HepG2 (cell line): Measurements from ENCODE around the gene SCGB3A2. TPM values are rescaled to one million over a fixed set of nuclear protein-coding genes. Genes with fewer than 3 reads are reported as not detected.

Experiments used
- ATAC-seq: fragments of 200-7000 bp; cut with Tn5 transposase; 3 replicates; pipeline ENCODE4 v1.9.1; 2020; ENCODE audit warnings: mild to moderate bottlenecking, moderate library complexity
- BruUV-seq: library from RNA; stranded (reverse); fragments of 400-500 nt; replicated peaks from 2 replicates; lab custom pipeline; 2021; lab: Mats Ljungman, UMichigan
- CTCF ChIA-PET: fragments of 300-600 bp; formaldehyde crosslinking; extraction: SDS; loops from one replicate; lab custom pipeline; 2021; ENCODE audit warnings: low total read pairs, inconsistent platforms, low intra/inter-chr PET ratio; lab: Yijun Ruan, JAX
- POLR2A ChIA-PET: fragments of 350-600 bp; sonication (Branson Sonifier 250); formaldehyde crosslinking; loops from one replicate; lab custom pipeline; 2020; ENCODE audit warnings: antibody characterized with exemption, inconsistent platforms; lab: Yijun Ruan, JAX
- DNase-seq: peaks from one replicate; pipeline ENCODE4 v3.0.0-alpha.2; 2015; ENCODE audit warnings: low spot score
- FAIRE-seq: peaks from 3 replicates; lab custom pipeline; 2011; peaks lifted over from hg19 to GRCh38; lab: Jason Lieb, UNC
- H2AFZ ChIP-seq: one replicate; pipeline ENCODE4 v1.6.1; 2011; ENCODE audit warnings: low read length, inconsistent platforms
- H3K27ac ChIP-seq: fragments of 300-600 bp; 3 replicates; pipeline ENCODE4 v1.8.0; 2011; ENCODE audit warnings: mixed run types, mild to moderate bottlenecking, mixed read lengths, low read length, inconsistent platforms; ENCODE audit not compliant: insufficient read depth; ENCODE audit errors: extremely low read length
- H3K27me3 ChIP-seq, 2 experiments: fragments of 200-600 bp in 1 of 2; 2 replicates in 1 of 2; 3 replicates in 1 of 2; pipeline versions ENCODE4 v1.6.0 to v1.8.0; 2011; ENCODE audit warnings: low read length in 2 of 2, mild to moderate bottlenecking in 2 of 2, moderate library complexity in 2 of 2, inconsistent platforms in 1 of 2; ENCODE audit not compliant: insufficient read depth in 2 of 2, control insufficient read depth in 1 of 2
- H3K36me3 ChIP-seq, 2 experiments: fragments of 200-600 bp in 1 of 2; replicated peaks in 1 of 2; 2 replicates in 1 of 2; 3 replicates in 1 of 2; pipeline versions ENCODE4 v1.5.1 to v1.8.0; 2011; ENCODE audit warnings: low read length in 2 of 2, inconsistent platforms in 1 of 2; ENCODE audit not compliant: insufficient read depth in 2 of 2, control insufficient read depth in 1 of 2
- H3K4me1 ChIP-seq: 2 replicates; pipeline ENCODE4 v1.5.1; 2012; ENCODE audit warnings: low read length, inconsistent platforms; ENCODE audit not compliant: insufficient read depth
- H3K4me2 ChIP-seq: 2 replicates; pipeline ENCODE4 v1.6.0; 2011; ENCODE audit warnings: low read depth, low read length, inconsistent platforms
- H3K4me3 ChIP-seq, 3 experiments: fragments of 200-600 bp in 1 of 3; sonication (generic), shearing (Covaris generic) in 1 of 3; replicated peaks in 1 of 3; 2 replicates each; pipeline ENCODE4 v1.5.1; 2011 to 2016; ENCODE audit warnings: low read length in 3 of 3, inconsistent platforms in 2 of 3, low read depth in 2 of 3, mild to moderate bottlenecking in 2 of 3, control low read depth in 1 of 3, mixed read lengths in 1 of 3; ENCODE audit not compliant: insufficient read depth in 1 of 3
- H3K79me2 ChIP-seq: one replicate; pipeline ENCODE4 v1.6.1; 2011; ENCODE audit warnings: low read length, inconsistent platforms; ENCODE audit not compliant: insufficient read depth
- H3K9ac ChIP-seq: 2 replicates; pipeline ENCODE4 v1.6.0; 2011; ENCODE audit warnings: mild to moderate bottlenecking, low read depth, low read length, inconsistent platforms; ENCODE audit not compliant: insufficient read depth
- H3K9me3 ChIP-seq: 2 replicates; pipeline ENCODE4 v1.5.1; 2012; ENCODE audit warnings: mild to moderate bottlenecking, low read length
- H4K20me1 ChIP-seq: 2 replicates; pipeline ENCODE4 v1.6.0; 2011; ENCODE audit warnings: inconsistent platforms, mild to moderate bottlenecking, low read length, moderate library complexity; ENCODE audit not compliant: insufficient read depth
- E2F1 ChIP-seq: sonication (generic); formaldehyde crosslinking; IDR thresholded peaks from 2 replicates; pipeline ENCODE4 v1.5.0; 2020; ENCODE audit warnings: missing genetic modification reagents
- HOXA3 ChIP-seq: sonication (generic); formaldehyde crosslinking; IDR thresholded peaks from 2 replicates; pipeline ENCODE4 v1.5.0; 2020; ENCODE audit warnings: missing genetic modification reagents
- HOXA7 ChIP-seq: sonication (generic); formaldehyde crosslinking; IDR thresholded peaks from 2 replicates; pipeline ENCODE4 v1.8.1; 2022; ENCODE audit warnings: mild to moderate bottlenecking, missing genetic modification reagents, moderate library complexity
- NFKB2 ChIP-seq: sonication (generic); formaldehyde crosslinking; IDR thresholded peaks from 2 replicates; pipeline ENCODE4 v1.4.0; 2020; ENCODE audit warnings: missing genetic modification reagents, borderline replicate concordance
- THAP7 ChIP-seq: sonication (generic); formaldehyde crosslinking; IDR thresholded peaks from 2 replicates; pipeline ENCODE4 v1.8.1; 2023; ENCODE audit warnings: mild to moderate bottlenecking, missing genetic modification reagents
- THYN1 ChIP-seq: sonication (generic); formaldehyde crosslinking; IDR thresholded peaks from 2 replicates; pipeline ENCODE4 v1.8.1; 2023; ENCODE audit warnings: low read depth, mild to moderate bottlenecking, moderate library complexity, missing genetic modification reagents, borderline replicate concordance
- ZFX ChIP-seq: sonication (generic); formaldehyde crosslinking; IDR thresholded peaks from 2 replicates; pipeline ENCODE4 v1.4.0; 2020; ENCODE audit warnings: mild to moderate bottlenecking, low read depth, missing genetic modification reagents, moderate library complexity
- ZNF20 ChIP-seq: sonication (generic); formaldehyde crosslinking; IDR thresholded peaks from 2 replicates; pipeline ENCODE4 v1.4.0; 2020; ENCODE audit warnings: mild to moderate bottlenecking, moderate library complexity, missing genetic modification reagents
- ZNF205 ChIP-seq: IDR thresholded peaks from 2 replicates; pipeline ENCODE4 v1.6.1; 2018; ENCODE audit warnings: missing biosample characterization, missing genetic modification reagents
- ZNF510 ChIP-seq: sonication (generic); formaldehyde crosslinking; IDR thresholded peaks from 2 replicates; pipeline ENCODE4 v1.4.0; 2020; ENCODE audit warnings: low read depth, mild to moderate bottlenecking, missing genetic modification reagents
- ZXDC ChIP-seq: sonication (generic); formaldehyde crosslinking; IDR thresholded peaks from 2 replicates; pipeline ENCODE4 v1.5.0; 2020; ENCODE audit warnings: mild to moderate bottlenecking, missing genetic modification reagents
- WGBS: methylation state at CpG from one replicate; pipeline ENCODE4 v1.1.6; 2017; ENCODE audit warnings: low lambda C conversion rate; 5-methylcytosine and 5-hydroxymethylcytosine counted together
- in situ Hi-C: cut with HindIII; loops from 2 replicates; pipeline ENCODE4 v1.10.0; 2017; ENCODE audit warnings: low pct_unique_long_range_greater_than_20kb; ENCODE audit not compliant: extremely low pct_ligation_motif_present
- intact Hi-C: fragments of 100-400 bp; cut with micrococcal nuclease; formaldehyde crosslinking; loops from one replicate; pipeline ENCODE4 v1.10.0; 2022; ENCODE audit not compliant: unreplicated experiment
- polyA plus RNA-seq, 8 experiments: library from polyadenylated mRNA; depleted of rRNA in 3 of 8; stranded (reverse) in 7 of 8; unstranded in 1 of 8; fragments of >200 nt; fragmentation: Illumina TruSeq in 4 of 8; extraction: Trizol in 4 of 8; gene quantifications; 2 replicates each; pipeline versions ENCODE4 v1.2.1 to v1.2.3, GENCODE V29; 2011 to 2016; ENCODE audit warnings: low read depth in 4 of 8, missing spikeins in 1 of 8, mixed read lengths in 1 of 8; ENCODE audit not compliant: insufficient read depth in 1 of 8
- total RNA-seq, 5 experiments: library from RNA; depleted of rRNA; stranded (reverse); fragments of >200 nt; fragmentation: Illumina TruSeq; extraction: Trizol; gene quantifications; 2 replicates each; pipeline ENCODE4 v1.2.3, GENCODE V29; 2016; ENCODE audit warnings: low read depth in 1 of 5
- TF ChIP-seq, protein P1 (sequence below): sonication (generic); formaldehyde crosslinking; IDR thresholded peaks from 2 replicates; pipeline ENCODE4 v1.8.0; 2022; ENCODE audit warnings: mild to moderate bottlenecking, missing genetic modification reagents, borderline replicate concordance

Gene SCGB3A2
- total and polyA plus RNA-seq, 2 of the 13 experiments (the other 11 are each of a cell fraction or from before 2014, with no cell fraction given), result not detected

DNA sequence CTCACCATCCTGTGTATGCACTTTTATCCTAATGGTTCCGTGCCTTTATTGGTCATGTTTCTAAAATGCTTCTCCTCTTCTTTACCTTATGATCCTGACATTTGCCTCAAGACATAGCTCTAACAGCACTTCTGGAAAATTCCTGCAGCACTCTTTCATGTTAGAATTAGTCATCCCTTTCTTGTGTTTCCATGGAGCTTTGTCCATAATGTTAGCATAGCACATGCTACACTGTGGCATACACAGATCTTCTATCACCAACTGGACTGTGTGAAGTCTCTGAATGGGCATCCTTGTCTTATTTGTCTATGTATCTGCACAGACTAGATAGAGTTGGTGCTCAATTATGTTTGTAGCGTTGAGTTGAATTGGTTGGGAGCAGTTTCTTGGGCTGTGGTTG, 2.0 kb downstream of the SCGB3A2 start (continued):
- no peak for TF ChIP-seq ZXDC (CRISPR knock-in tag)
- TF ChIP-seq ZFX (CRISPR knock-in tag), result no peak
- TF ChIP-seq ZNF510, result no peak
- TF ChIP-seq E2F1 (CRISPR knock-in tag), result no peak
- TF ChIP-seq, protein P1, sequence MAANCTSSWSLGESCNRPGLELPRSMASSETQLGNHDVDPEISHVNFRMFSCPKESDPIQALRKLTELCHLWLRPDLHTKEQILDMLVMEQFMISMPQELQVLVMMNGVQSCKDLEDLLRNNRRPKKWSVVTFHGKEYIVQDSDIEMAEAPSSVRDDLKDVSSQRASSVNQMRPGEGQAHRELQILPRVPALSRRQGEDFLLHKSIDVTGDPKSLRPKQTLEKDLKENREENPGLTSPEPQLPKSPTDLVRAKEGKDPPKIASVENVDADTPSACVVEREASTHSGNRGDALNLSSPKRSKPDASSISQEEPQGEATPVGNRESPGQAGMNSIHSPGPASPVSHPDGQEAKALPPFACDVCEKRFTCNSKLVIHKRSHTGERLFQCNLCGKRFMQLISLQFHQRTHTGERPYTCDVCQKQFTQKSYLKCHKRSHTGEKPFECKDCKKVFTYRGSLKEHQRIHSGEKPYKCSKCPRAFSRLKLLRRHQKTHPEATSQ, result no peak
- TF ChIP-seq ZNF205 (CRISPR knock-in tag), result no peak

DNA sequence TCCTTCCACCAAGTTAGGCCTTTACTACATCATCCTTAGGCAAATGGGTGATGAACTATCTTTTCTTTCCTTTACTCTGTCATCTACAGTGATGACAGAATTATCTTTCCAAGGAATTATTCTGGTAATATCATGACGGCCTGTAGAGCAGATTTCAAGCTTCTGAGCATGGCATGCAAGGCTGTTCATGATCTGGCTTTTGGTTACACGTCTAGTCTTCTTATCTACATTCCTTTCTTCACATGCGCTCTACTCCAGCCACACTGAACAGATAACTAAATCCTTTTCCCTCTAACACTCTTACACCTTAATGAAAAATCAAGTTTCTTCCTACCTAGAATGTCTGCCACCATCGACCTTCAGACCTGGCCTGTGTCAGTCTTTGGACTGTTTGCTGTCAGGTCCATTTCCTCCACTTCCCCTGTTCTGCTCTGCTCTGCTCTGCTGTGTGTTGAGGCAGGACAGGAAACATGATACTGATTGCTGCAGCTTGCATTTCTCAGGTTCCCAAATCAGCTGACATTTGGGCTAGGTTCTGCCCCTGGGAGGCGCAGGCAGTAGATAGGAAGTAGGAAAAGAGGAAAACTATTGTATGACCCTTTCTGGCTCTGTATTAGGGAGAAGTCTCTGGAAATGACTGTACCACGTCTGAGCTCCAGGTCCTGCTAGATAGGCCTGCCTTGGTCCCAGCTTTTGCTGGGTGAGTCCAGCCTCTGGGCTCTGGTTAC, 4.2 kb downstream of the SCGB3A2 start:
- intact Hi-C loops, result no loop called here
- TF ChIP-seq NFKB2 (CRISPR knock-in tag) (no peak), HOXA3 (no peak), ZNF20 (CRISPR knock-in tag) (no peak), THAP7 (CRISPR knock-in tag) (no peak), HOXA7 (CRISPR knock-in tag) (no peak), THYN1 (CRISPR knock-in tag) (no peak)

More for the DNA sequence above, 4.2 kb downstream of the SCGB3A2 start:
- no peak overlapping the region for H2AFZ ChIP-seq
- ATAC-seq (no peak), FAIRE-seq (no peak), DNase-seq (no peak)
- H3K4me2 ChIP-seq, result no peak overlapping the region
- no peak overlapping the region for H3K4me3 ChIP-seq
- H4K20me1 ChIP-seq, result no peaks in the 10 kb centered on the region
- no peak overlapping the region for H3K9ac ChIP-seq
- 28% methylated on average over 6 of the region's 6 CpGs for WGBS
- no TSS peak for BruUV-seq
- no peaks in the 10 kb centered on the region for H3K27me3 ChIP-seq
- no peak overlapping the region for H3K27ac ChIP-seq
- no peaks in the 10 kb centered on the region for H3K4me1 ChIP-seq
- POLR2A ChIA-PET, result no interaction called here
- CTCF ChIA-PET, result no interaction called here
- H3K36me3 ChIP-seq, result no peaks in the 10 kb centered on the region
- H3K9me3 ChIP-seq, result no peaks in the 10 kb centered on the region
- H3K79me2 ChIP-seq, result no peaks in the 10 kb centered on the region
- in situ Hi-C loops, result no loop called here
